ENCODE results near the gene TIRAP.

- no peak for TF ChIP-seq POLR2A (IDR thresholded peaks at IDR 0.05; ENCODE audit: low read length)
- TF ChIP-seq GATA1 (IDR thresholded peaks at IDR 0.05; ENCODE audit: low read depth, low read length): no peak
Measured at GRCh38 chr11:126281666-126282175, 1.2 kb upstream of the TIRAP start.
